Ramos (cell line): ENCODE results near the gene MPZL1.

Experiments used
- in situ Hi-C: fragments of 300-500 bp; cut with MboI; formaldehyde crosslinking; loops from one replicate; pipeline ENCODE4 v1.14.3; 2022; ENCODE audit warnings: low sequenced_read_pairs; ENCODE audit not compliant: unreplicated experiment

Gene MPZL1

DNA sequence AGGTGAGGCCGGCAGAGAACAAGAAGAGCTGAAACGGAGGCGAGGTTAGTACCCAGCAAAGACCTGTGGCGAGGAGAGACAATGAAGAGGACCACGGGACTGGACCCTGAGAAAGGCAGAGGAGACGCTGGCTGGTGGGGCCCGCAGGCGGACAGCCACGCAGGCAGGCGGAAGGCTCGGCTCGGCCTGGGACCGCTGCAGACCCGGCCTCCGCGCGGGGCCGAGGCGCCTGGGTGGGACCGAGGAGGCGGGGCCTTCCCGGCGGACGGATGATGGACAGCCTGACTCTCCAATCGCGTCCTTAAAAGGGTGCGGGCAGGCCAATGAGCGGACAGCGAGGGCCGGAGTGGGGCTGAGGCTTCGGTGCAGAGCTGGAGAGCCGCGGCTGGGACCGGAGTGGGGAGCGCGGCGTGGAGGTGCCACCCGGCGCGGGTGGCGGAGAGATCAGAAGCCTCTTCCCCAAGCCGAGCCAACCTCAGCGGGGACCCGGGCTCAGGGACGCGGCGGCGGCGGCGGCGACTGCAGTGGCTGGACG lies at the start of gene MPZL1:
TSS of gene MPZL1 (plus strand) at position 366 of the 535 bp plus-strand sequence. CDS start 170 bp downstream, outside the sequence.
- in situ Hi-C loops, result no loop called here

GRCh38 chr1:167672831-167673230 lies 49.0 kb upstream of the MPZL1 start:
- in situ Hi-C loops, result no loop called here

- in situ Hi-C loops, result no loop called here
Observed at GRCh38 chr1:167673265-167673664, 48.5 kb upstream of the MPZL1 start.

GRCh38 chr1:167674156-167674555 lies 47.6 kb upstream of the MPZL1 start:
- in situ Hi-C loops, result no loop called here

DNA sequence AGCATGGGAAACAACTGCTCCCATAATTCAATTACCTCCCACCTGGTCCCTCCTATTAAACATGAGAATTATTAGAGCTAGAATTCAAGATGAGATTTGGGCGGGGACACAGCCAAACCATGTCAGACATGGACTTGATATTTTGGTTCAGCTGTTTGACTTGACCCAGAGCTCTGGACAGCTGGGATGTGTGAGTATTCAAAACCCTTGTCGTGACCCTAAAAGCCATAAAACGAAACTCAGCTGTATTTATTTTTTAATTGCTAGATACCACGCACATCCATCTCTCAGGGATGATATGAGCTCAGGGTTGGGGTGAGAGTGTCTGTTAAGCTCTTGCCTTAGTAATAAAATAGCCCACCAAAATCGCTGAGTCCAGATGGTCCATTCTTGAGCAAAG lies 46.3 kb upstream of the MPZL1 start:
- in situ Hi-C loops, result no loop called here

GRCh38 chr1:167676205-167676915 lies 45.4 kb upstream of the MPZL1 start:
- in situ Hi-C loops, result no loop called here

GRCh38 chr1:167676916-167677848 lies 44.6 kb upstream of the MPZL1 start:
- in situ Hi-C loops, result no loop called here

- in situ Hi-C loops, result no loop called here
Observed at GRCh38 chr1:167678422-167678821, 43.4 kb upstream of the MPZL1 start.

- in situ Hi-C loops, result no loop called here
Observed at GRCh38 chr1:167678838-167679237, 42.9 kb upstream of the MPZL1 start.

DNA sequence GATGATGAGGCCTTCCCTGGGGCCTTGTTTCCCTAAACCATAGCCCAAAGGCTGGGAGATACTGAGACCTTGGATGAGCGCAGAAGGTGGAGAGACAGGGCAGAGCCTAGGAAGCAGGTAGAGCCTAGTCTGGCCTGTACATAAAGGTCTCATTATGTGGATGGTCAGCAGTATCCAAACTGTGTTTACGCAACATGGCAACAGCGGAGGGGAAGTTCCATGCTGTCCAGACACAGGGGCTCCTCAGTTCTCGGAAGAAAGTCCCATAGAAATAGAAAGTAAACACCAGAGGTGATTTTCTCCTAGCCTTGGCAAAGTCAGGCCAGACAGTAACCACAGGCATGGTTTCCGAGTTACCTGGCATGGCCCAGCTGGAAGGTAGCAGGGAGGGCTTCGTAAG lies 42.1 kb upstream of the MPZL1 start:
- in situ Hi-C loops, result no loop called here

DNA sequence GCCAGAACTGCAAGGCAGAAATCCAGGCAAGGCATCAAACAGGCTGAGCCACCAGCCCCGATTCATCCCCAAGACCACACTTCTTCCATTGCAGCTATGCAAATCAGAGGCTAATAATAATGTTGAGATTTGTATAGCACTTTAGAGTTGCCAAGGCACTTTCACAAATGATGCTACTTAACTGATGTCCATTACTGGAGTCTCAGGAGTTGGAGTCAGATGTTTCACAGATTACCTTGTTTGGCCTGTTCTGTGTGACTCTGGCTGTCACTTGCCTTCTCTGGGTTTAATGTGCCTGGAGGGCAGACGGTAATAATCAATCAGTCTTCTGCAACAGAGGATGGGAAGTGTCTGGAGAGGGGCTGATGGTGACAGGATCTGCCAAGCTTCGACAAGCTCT lies 40.8 kb upstream of the MPZL1 start:
- in situ Hi-C loops, result no loop called here

- in situ Hi-C loops, result no loop called here
Observed at GRCh38 chr1:167681451-167682098, 40.2 kb upstream of the MPZL1 start.

- in situ Hi-C loops, result no loop called here
Observed at GRCh38 chr1:167683226-167683625, 38.6 kb upstream of the MPZL1 start.

GRCh38 chr1:167683641-167684502 lies 37.9 kb upstream of the MPZL1 start:
- in situ Hi-C loops, result no loop called here

- in situ Hi-C loops, result loop anchor here (5.0 kb wide), 1 partner anchor 84 kb away; no protein-coding TSS in a partner anchor
Observed at GRCh38 chr1:167685844-167686243, 35.9 kb upstream of the MPZL1 start.

GRCh38 chr1:167687919-167688519 lies 33.8 kb upstream of the MPZL1 start:
- in situ Hi-C loops, result loop anchor here (5.0 kb wide), 1 partner anchor 86 kb away; no protein-coding TSS in a partner anchor

DNA sequence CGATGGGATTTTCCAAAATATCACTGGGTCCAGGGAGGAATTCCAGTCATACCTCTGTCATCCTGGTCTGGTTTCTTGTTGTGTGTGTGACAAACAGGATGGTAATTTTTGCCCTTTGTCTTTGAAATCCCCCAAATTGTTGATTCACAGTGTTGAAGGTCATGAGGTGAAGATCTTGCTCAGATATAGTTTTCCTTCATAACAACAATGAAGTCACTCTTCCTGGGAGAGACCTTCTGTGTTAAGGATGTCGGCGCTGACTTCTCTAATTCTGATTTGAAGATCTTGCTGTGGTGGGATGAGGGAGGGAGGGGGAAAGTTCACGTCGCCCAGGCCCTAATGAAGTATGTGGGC lies 32.2 kb upstream of the MPZL1 start:
- in situ Hi-C loops, result loop anchor here (5.0 kb wide), 1 partner anchor 87 kb away; no protein-coding TSS in a partner anchor

- in situ Hi-C loops, result no loop called here
Observed at GRCh38 chr1:167690053-167690452, 31.7 kb upstream of the MPZL1 start.

DNA sequence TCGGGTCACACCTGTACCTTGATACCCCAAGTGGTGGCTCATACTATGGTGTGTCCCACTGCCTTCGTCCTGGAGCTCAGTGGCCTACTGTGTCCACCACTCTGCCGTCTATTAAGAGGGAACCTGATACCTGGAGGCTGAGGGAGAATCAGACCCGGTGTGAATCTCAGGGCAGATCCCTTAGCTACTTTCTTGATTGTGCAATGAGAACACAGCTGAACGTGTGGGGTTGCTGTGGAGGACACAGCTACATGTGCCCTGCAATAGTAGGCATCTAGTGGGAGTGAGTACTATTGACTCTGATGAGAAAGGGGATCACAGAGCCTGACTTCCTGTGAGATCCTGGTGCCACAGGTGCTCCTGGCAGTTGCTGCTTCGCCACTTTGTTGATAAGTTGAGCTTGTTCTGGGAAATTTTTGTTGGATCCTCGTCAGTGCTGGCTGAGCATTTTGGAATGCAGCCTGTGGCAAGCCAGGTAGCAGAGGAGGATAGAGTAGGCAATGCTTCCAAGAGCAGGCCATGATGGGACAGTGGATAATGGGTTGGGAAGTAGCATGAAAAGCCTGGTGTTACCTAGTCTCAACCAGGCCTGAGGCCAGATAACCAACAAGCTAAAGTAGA lies 28.2 kb upstream of the MPZL1 start:
- in situ Hi-C loops, result no loop called here
